ENCODE measurements around the gene ZDHHC11B.
A peak's percentile ranks its signal among the peaks of the same experiment; 100 is the strongest.

Gene ZDHHC11B

GRCh38 chr5:669111-669841 is 115.3 kb downstream of the ZDHHC11B start:
- Histone ChIP-seq H4K8ac (ENCODE audit: low read depth, low read length) (no peak overlapping the region), H2AFZ (ENCODE audit: low read length) (no peak overlapping the region), H2BK15ac (ENCODE audit: low read length) (peak overlapping the region; percentile 26), H3K18ac (ENCODE audit: low read length) (peak overlapping the region; percentile 80), H3K9me3 (replicated peaks in 1 of 2; ENCODE audit: control insufficient read depth in 2 of 2, insufficient read depth in 1 of 2, low read depth in 1 of 2, low read length in 2 of 2) (no peaks in the 10 kb centered on the region), H3K14ac (ENCODE audit: low read length) (peak overlapping the region; percentile 63), H2BK120ac (ENCODE audit: low read depth, low read length) (no peak overlapping the region), H2BK12ac (ENCODE audit: low read length) (no peak overlapping the region), H3K4me3 (ENCODE audit: low read length in 2 of 2) (no peak overlapping the region), H3K79me1 (ENCODE audit: low read depth, low read length) (peaks cover 2% of the 10 kb centered on the region), H3K4me2 (ENCODE audit: insufficient read depth, low read length, poor library complexity, severe bottlenecking) (no peak overlapping the region), H3K4me1 (ENCODE audit: control insufficient read depth in 2 of 2, insufficient read depth in 1 of 2, low read depth in 1 of 2, low read length in 2 of 2) (peaks cover 20 to 33% of the 10 kb centered on the region in 2 donors), H3K23ac (ENCODE audit: low read depth, low read length, poor library complexity) (peak overlapping the region; percentile 89), H3K4ac (ENCODE audit: low read length) (no peak overlapping the region), H2AK5ac (ENCODE audit: low read depth, low read length) (peak overlapping the region; percentile 92), H3K9ac (ENCODE audit: low read depth, low read length, poor library complexity) (no peak overlapping the region), H4K91ac (ENCODE audit: low read depth, low read length, poor library complexity) (no peak overlapping the region), H3K27me3 (ENCODE audit: control insufficient read depth in 3 of 3, insufficient read depth in 3 of 3, low read depth in 1 of 3, low read length in 3 of 3) (no peaks in the 10 kb centered on the region), H2BK5ac (ENCODE audit: low read length) (peak overlapping the region; percentile 35), H3K36me3 (replicated peaks in 1 of 2; ENCODE audit: control insufficient read depth in 2 of 2, insufficient read depth in 2 of 2, low read length in 2 of 2) (peaks cover 22 to 38% of the 10 kb centered on the region in 2 donors), H3K27ac (replicated peaks; ENCODE audit: low read length) (no peak overlapping the region)
- DNase-seq (ENCODE audit: low spot score), result peak; percentile 46
- no CpG with 5 or more reads among the region's 40 CpGs for WGBS, 2 donors (ENCODE audit: extremely low coverage in 2 of 2, insufficient read length in 2 of 2, insufficient replicate concordance in 1 of 2)

- H3K18ac ChIP-seq (ENCODE audit: low read length), result peak overlapping the region; percentile 80
- peak overlapping the region; percentile 94 for H2BK12ac ChIP-seq (ENCODE audit: low read length)
- H3K4me3 ChIP-seq (ENCODE audit: low read length in 2 of 2), result no peak overlapping the region
- DNase-seq (ENCODE audit: low spot score), result no peak
- H3K4ac ChIP-seq (ENCODE audit: low read length), result no peak overlapping the region
- peaks cover 27 to 46% of the 10 kb centered on the region in 2 donors for H3K36me3 ChIP-seq (replicated peaks in 1 of 2; ENCODE audit: control insufficient read depth in 2 of 2, insufficient read depth in 2 of 2, low read length in 2 of 2)
- H4K91ac ChIP-seq (ENCODE audit: low read depth, low read length, poor library complexity), result no peak overlapping the region
- peak overlapping the region; percentile 26 for H2BK15ac ChIP-seq (ENCODE audit: low read length)
- peak overlapping the region; percentile 92 for H2AK5ac ChIP-seq (ENCODE audit: low read depth, low read length)
- H3K79me1 ChIP-seq (ENCODE audit: low read depth, low read length), result peaks cover 5% of the 10 kb centered on the region
- H3K23ac ChIP-seq (ENCODE audit: low read depth, low read length, poor library complexity), result peak overlapping the region; percentile 89
- no peak overlapping the region for H3K4me2 ChIP-seq (ENCODE audit: insufficient read depth, low read length, poor library complexity, severe bottlenecking)
- no CpG with 5 or more reads among the region's 44 CpGs for WGBS, 2 donors (ENCODE audit: extremely low coverage in 2 of 2, insufficient read length in 2 of 2, insufficient replicate concordance in 1 of 2)
- no peak overlapping the region for H2AFZ ChIP-seq (ENCODE audit: low read length)
- H4K8ac ChIP-seq (ENCODE audit: low read depth, low read length), result no peak overlapping the region
- H3K27me3 ChIP-seq (ENCODE audit: control insufficient read depth in 3 of 3, insufficient read depth in 3 of 3, low read depth in 1 of 3, low read length in 3 of 3), result no peaks in the 10 kb centered on the region
- peak overlapping the region; percentile 35 for H2BK5ac ChIP-seq (ENCODE audit: low read length)
- H3K4me1 ChIP-seq (ENCODE audit: control insufficient read depth in 2 of 2, insufficient read depth in 1 of 2, low read depth in 1 of 2, low read length in 2 of 2), result peaks cover 16 to 25% of the 10 kb centered on the region in 2 donors
- no peak overlapping the region for H3K14ac ChIP-seq (ENCODE audit: low read length)
- peak overlapping the region; percentile 60 for H3K9ac ChIP-seq (ENCODE audit: low read depth, low read length, poor library complexity)
- H2BK120ac ChIP-seq (ENCODE audit: low read depth, low read length), result no peak overlapping the region
- no peak overlapping the region for H3K27ac ChIP-seq (replicated peaks; ENCODE audit: low read length)
- no peaks in the 10 kb centered on the region for H3K9me3 ChIP-seq (replicated peaks in 1 of 2; ENCODE audit: control insufficient read depth in 2 of 2, insufficient read depth in 1 of 2, low read depth in 1 of 2, low read length in 2 of 2)
Measured at GRCh38 chr5:668283-668995, 116.1 kb downstream of the ZDHHC11B start.

GRCh38 chr5:666816-667498 is 117.6 kb downstream of the ZDHHC11B start:
- H3K27ac ChIP-seq (replicated peaks; ENCODE audit: low read length), result no peak overlapping the region
- H3K36me3 ChIP-seq (replicated peaks in 1 of 2; ENCODE audit: control insufficient read depth in 2 of 2, insufficient read depth in 2 of 2, low read length in 2 of 2), result peaks cover 35 to 61% of the 10 kb centered on the region in 2 donors
- no peaks in the 10 kb centered on the region for H3K27me3 ChIP-seq (ENCODE audit: control insufficient read depth in 3 of 3, insufficient read depth in 3 of 3, low read depth in 1 of 3, low read length in 3 of 3)
- H3K79me1 ChIP-seq (ENCODE audit: low read depth, low read length), result peaks cover 5% of the 10 kb centered on the region
- no peak overlapping the region for H2BK12ac ChIP-seq (ENCODE audit: low read length)
- no peak overlapping the region for H2AK5ac ChIP-seq (ENCODE audit: low read depth, low read length)
- DNase-seq (ENCODE audit: low spot score), result no peak
- no peak overlapping the region for H4K8ac ChIP-seq (ENCODE audit: low read depth, low read length)
- no peak overlapping the region for H3K18ac ChIP-seq (ENCODE audit: low read length)
- no peak overlapping the region for H3K14ac ChIP-seq (ENCODE audit: low read length)
- H3K4me3 ChIP-seq (ENCODE audit: low read length in 2 of 2), result no peak overlapping the region
- no peak overlapping the region for H3K4me2 ChIP-seq (ENCODE audit: insufficient read depth, low read length, poor library complexity, severe bottlenecking)
- no peaks in the 10 kb centered on the region for H3K9me3 ChIP-seq (replicated peaks in 1 of 2; ENCODE audit: control insufficient read depth in 2 of 2, insufficient read depth in 1 of 2, low read depth in 1 of 2, low read length in 2 of 2)
- no CpG with 5 or more reads among the region's 13 CpGs for WGBS, 2 donors (ENCODE audit: extremely low coverage in 2 of 2, insufficient read length in 2 of 2, insufficient replicate concordance in 1 of 2)
- no peak overlapping the region for H3K4ac ChIP-seq (ENCODE audit: low read length)
- H2BK5ac ChIP-seq (ENCODE audit: low read length), result no peak overlapping the region
- H3K4me1 ChIP-seq (ENCODE audit: control insufficient read depth in 2 of 2, insufficient read depth in 1 of 2, low read depth in 1 of 2, low read length in 2 of 2), result peaks cover 3 to 10% of the 10 kb centered on the region in 2 donors
- no peak overlapping the region for H2BK15ac ChIP-seq (ENCODE audit: low read length)
- H3K9ac ChIP-seq (ENCODE audit: low read depth, low read length, poor library complexity), result no peak overlapping the region
- no peak overlapping the region for H4K91ac ChIP-seq (ENCODE audit: low read depth, low read length, poor library complexity)
- no peak overlapping the region for H2BK120ac ChIP-seq (ENCODE audit: low read depth, low read length)
- H3K23ac ChIP-seq (ENCODE audit: low read depth, low read length, poor library complexity), result no peak overlapping the region
- no peak overlapping the region for H2AFZ ChIP-seq (ENCODE audit: low read length)
